ENCODE measurements around the gene ZNF460.
"Not testable (repeated sequence)": the region's sequence is repeated elsewhere in the genome, so short reads cannot be mapped to it uniquely, and the experiment has no call there.

DNA sequence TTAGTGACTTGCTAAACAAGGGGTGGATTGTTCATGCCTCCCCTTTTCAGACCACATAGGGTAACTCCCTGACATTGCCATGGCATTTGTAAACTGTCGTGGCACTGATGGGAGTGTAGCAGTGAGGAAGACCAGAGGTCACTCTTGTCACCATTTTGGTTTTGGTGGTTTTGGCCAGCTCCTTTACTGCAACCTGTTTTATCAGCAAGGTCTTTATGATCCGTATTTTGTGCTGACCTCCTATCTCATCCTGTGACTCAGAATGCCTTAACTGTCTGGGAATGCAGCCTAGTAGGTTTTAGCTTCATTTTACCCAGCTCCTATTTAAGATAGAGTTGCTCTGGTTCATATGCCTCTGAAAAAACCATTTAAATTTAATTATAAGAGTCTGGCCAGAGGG, 1.8 kb upstream of the ZNF460 start:
- TF ChIP-seq, protein P1, sequence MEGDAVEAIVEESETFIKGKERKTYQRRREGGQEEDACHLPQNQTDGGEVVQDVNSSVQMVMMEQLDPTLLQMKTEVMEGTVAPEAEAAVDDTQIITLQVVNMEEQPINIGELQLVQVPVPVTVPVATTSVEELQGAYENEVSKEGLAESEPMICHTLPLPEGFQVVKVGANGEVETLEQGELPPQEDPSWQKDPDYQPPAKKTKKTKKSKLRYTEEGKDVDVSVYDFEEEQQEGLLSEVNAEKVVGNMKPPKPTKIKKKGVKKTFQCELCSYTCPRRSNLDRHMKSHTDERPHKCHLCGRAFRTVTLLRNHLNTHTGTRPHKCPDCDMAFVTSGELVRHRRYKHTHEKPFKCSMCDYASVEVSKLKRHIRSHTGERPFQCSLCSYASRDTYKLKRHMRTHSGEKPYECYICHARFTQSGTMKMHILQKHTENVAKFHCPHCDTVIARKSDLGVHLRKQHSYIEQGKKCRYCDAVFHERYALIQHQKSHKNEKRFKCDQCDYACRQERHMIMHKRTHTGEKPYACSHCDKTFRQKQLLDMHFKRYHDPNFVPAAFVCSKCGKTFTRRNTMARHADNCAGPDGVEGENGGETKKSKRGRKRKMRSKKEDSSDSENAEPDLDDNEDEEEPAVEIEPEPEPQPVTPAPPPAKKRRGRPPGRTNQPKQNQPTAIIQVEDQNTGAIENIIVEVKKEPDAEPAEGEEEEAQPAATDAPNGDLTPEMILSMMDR (conservative IDR thresholded peaks at IDR 0.05): not testable (repeated sequence)
- not testable (repeated sequence) for TF ChIP-seq ZFX (IDR thresholded peaks at IDR 0.05)

Measured in C4-2B (cell line).